Esophagus muscularis mucosa (tissue), 4 donors: ENCODE results near the gene OR51D1.

Experiments used
- CTCF ChIP-seq, 3 experiments: fragments of 200-600 bp in 2 of 3; fragments of 450-650 bp in 1 of 3; sonication (generic) in 2 of 3; IDR thresholded peaks; one replicate each; pipeline ENCODE4 v1.5.1; 2017 to 2019; ENCODE audit warnings: antibody characterized with exemption in 3 of 3, mild to moderate bottlenecking in 2 of 3, moderate library complexity in 1 of 3
- EP300 ChIP-seq: sonication (generic); formaldehyde crosslinking; IDR thresholded peaks from one replicate; pipeline ENCODE4 v1.6.1; 2017; ENCODE audit warnings: antibody characterized with exemption
- POLR2AphosphoS5 ChIP-seq, 2 donors: sonication (generic); formaldehyde crosslinking; IDR thresholded peaks; one replicate each; pipeline ENCODE4 v1.6.1; 2017; ENCODE audit warnings: antibody characterized with exemption in 2 of 2

GRCh38 chr11:4641501-4641900, 4.2 kb downstream of the OR51D1 start:
- TF ChIP-seq CTCF (IDR thresholded peaks at IDR 0.05) (no peak), EP300 (no peak), POLR2AphosphoS5 (IDR thresholded peaks at IDR 0.05) (no peak)
